AG08395 (cell line): ENCODE results near the gene GPATCH8.
A peak's percentile ranks its signal among the peaks of the same experiment; 100 is the strongest.

Experiments used
- DNase-seq: peaks from one replicate; pipeline ENCODE4 v3.0.0; 2012; ENCODE audit warnings: mixed read lengths, low spot score

The GPATCH8 gene

DNA sequence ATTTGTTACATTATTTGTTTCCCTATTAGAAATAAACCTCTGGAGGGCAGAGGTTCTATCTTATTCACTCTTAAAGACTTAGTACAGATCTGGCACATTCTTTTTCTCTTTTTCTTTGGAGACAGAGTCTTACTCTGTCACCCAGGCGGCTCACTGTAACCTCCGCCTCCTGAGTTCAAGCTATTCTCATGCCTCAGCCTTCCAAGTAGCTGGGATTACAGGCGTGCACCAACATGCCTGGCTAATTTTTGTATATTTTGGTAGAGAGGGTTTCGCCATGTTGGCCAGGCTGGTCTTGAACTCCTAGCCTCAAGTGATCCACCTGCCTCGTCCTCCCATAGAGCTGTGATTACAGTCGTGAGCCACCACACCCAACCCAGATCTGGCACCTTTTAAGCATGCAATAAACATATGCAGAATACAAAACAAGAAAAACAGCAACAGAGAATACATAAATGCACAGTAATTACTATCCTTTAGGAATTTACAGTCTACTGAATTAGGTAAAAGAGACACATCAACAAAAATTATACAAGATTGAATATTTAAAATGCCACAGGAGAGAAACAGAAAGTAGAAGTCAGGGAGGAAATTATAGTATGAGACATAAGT, 52.1 kb downstream of the GPATCH8 start:
- no peak for DNase-seq

GRCh38 chr17:44448412-44448811, 54.8 kb downstream of the GPATCH8 start:
- DNase-seq, result no peak

- DNase-seq, result no peak
Measured at GRCh38 chr17:44444735-44445105, 58.5 kb downstream of the GPATCH8 start.

GRCh38 chr17:44442806-44443205, 60.4 kb downstream of the GPATCH8 start:
- no peak for DNase-seq

DNA sequence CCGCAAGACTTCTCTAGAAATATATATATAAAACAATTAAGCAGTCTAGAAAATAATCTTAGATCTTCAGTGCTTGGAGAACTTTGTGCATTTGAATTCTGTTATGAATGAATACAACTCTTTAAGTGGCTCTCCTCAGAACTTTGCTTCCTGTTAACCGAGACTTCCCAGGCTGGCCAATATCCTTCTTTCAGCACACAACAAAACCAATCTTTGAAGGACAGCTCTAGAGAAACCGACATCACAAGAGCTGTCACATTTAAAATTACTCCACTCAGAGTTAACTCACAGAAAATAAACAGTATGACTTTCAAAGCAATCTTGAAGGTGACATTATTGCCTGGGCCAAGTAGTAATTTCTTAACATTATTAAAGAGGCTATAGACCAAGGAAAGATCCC, 64.0 kb downstream of the GPATCH8 start:
- DNase-seq, result no peak

- no peak for DNase-seq
Measured at GRCh38 chr17:44438636-44439035, 64.6 kb downstream of the GPATCH8 start.

DNA sequence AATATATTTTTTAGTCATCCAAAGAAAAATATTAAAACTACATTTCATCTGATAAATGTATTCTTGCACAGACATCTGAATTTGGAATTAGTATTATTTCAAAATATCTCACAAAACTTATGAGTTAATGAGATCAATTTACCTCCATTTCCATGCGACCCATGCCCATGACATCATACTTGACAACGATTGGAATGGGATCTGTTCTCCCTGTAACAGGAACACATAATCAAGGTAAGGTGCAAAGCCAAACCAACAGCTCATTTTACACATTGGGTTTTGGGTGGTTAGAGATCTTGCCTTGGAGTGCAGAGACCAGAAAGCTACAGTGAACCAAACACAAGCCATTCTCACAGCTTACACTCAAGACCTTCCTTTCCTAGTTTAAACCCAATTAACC, 66.9 kb downstream of the GPATCH8 start:
- DNase-seq, result no peak

DNA sequence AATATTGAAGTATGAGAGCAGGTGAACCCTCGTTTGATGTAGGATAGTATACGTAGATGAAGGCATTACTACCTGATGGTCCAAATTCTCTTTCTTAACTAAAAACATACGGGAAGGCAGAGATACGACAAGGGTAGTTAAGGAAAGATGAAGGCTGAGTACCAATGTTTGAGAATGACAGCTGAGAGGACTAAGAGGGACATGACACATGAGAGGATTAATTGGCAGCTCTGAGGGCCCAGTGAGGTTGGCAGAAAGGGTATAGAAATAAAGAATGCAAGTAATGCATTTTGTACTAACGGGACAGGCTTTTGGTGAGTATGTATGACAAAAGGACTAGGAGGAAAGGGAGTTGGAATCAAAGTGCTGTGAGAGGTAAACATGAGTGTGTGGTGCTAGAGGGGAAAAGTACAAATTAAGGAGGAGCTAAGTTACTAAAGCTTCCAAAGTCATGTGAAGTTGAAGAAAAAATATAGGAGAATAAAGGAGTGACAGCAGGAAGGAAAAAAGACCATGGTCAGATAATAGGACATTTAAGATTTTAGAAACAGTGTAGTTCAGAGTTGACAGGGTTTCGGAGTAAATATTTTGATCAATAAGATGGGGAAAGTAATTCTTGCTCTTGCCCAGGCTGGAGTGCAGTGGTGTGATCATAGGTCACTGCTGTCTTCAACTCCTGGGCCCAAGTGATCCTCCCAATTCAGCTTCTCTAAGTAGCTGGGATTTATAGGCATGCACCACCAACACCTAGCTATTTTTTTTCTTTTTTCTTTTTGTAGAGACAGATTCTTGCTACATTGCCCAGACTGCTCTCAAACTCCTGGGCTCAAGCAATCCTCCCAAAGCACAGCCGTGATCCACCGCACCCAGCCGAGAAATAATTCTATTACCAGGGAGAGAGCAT, 70.7 kb downstream of the GPATCH8 start:
- DNase-seq, result no peak

DNA sequence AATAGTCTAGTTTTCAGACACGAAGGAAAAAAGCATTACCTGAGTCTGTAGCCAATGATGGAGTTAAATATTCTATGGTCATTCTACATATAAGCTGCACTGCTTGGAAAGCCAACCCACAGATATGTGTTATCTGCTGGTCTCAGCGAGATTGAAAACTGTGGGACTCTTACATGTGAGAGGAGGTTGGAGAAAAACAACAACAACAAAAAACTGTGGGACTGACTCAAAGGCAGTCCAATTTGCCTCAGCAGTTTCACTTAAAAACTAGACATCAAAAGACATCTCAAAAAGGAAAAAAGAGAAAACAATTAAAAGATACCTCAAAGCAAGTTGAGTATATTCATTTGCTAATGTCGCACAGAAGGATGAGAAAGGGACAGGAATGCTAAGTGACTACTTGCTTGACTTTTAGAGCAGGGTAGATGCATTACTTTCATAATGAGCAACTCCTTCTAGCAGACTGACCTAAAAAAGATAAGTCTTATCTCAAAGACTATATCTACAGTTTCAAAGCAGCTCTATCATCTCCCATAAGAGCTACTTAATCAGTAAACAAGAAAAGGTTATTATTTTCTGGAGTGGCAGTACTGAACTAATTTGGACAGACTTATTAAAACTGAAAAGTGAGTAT, 78.3 kb downstream of the GPATCH8 start:
- DNase-seq, result no peak

DNA sequence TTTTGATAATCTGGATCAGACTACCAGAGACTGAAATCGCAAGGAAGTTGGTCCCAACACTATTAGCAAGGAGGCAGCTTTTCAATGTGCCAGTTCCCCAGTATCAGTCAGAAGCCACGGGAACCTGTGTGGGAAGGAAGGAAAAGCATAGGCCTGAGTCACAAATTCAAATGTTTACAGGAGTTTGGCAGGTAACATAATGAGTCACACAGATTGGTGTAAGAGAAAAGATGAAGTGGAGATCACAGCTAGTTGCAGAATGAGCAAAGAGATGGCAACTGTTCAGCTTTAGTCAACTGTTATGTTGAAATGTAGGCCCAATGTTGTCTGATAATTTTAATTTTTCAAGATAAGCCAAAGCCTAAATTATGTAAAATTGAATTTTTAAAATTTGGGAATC, 85.7 kb downstream of the GPATCH8 start:
- peak; percentile 14 for DNase-seq

- no peak for DNase-seq
Measured at GRCh38 chr17:44416558-44417289, 86.5 kb downstream of the GPATCH8 start.

GRCh38 chr17:44414394-44415155, 88.6 kb downstream of the GPATCH8 start:
- no peak for DNase-seq

DNA sequence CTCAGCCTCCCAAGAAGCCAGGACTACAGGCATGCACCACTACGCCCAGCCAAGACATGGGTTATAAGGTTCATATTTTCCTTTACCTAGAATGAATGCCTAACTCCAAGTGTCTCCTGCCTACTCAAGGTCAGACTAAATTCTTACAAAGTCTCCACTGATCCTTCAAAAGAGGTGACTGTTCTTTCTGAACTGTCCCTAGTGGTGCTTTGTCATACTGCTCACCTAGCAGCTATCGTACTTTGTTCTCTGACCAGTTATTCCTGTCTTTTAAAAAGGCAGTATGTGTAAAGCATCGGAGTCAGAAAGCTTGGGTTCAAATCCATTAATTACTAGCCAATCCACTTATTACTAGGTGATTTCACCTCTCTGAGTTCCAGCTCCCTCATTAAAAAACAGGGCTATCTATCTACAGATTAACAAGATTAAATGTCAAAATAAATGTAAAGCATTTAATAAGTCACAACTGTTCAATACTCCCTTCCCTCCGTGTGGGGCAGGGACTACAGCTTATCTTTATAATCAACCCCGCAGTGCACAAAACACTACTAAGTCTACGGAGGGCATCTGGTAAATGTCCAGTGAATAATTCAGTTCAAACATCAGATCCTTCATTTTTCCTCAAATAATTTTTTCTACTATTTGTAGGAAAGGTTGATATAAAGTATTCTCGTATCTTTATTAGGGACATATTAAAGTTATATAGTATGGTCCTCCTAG, 93.7 kb downstream of the GPATCH8 start:
- DNase-seq, result no peak

- no peak for DNase-seq
Measured at GRCh38 chr17:44408786-44409185, 94.4 kb downstream of the GPATCH8 start.

DNA sequence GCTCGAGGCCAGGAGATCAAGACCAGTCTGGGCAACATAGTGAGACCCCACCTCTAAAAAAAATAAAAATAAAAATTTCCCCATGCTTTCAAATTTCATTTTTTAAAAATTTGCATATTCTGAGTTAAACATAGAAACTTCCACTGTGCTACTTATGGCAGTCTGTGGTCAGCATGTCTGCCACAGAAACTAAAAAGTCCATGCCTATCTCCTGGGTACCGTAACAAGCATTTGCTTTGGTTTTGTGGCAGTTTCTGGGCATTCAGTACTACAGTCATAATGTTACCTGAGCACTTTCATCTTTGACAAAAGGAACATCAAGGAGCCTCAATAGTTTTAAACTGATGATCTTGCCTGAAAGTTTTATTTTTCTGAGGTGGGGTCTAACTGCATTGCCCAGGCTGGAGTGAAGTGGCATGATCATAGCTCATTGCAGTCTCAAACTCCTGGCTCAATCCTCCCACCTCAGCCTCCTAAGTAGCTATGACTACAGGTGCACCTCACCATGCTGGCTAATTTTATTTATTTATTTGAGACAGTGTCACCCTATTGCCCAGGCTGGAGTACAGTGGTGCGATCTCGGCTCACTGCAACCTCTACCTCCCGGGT, 100.5 kb downstream of the GPATCH8 start:
- no peak for DNase-seq

DNA sequence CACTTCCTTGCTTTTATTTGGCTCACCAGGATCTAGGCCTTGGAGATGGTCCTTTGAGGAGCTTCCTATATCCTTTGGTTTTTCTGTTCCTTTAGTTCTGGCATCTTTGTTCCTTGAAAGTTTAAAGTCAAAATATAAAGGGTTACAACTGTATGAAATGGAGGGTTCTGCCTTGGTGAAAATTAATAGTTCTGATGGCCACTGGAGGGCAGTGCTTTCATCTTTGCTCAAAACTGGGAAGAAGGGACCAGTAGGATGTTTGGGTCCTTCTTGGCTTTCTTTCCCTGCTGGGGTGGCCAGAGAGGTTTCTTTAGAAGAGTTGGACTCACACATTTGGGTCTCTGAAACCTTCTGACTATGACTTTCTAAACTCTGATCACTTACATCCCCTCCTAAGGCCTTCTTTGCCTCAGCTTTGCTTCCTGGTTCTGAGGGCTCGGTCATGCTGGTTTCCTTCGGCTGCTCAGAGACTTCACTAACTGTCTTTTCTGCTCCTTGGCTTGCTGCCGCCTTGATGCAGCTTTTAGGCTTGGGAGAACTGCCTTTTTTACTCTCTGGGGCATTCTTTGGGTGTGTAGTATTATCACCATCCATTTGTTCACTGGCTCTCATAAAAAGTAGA, 102.9 kb downstream of the GPATCH8 start:
- peak; percentile 32 for DNase-seq

- DNase-seq, result no peak
Measured at GRCh38 chr17:44398692-44399691, 104.2 kb downstream of the GPATCH8 start.

DNA sequence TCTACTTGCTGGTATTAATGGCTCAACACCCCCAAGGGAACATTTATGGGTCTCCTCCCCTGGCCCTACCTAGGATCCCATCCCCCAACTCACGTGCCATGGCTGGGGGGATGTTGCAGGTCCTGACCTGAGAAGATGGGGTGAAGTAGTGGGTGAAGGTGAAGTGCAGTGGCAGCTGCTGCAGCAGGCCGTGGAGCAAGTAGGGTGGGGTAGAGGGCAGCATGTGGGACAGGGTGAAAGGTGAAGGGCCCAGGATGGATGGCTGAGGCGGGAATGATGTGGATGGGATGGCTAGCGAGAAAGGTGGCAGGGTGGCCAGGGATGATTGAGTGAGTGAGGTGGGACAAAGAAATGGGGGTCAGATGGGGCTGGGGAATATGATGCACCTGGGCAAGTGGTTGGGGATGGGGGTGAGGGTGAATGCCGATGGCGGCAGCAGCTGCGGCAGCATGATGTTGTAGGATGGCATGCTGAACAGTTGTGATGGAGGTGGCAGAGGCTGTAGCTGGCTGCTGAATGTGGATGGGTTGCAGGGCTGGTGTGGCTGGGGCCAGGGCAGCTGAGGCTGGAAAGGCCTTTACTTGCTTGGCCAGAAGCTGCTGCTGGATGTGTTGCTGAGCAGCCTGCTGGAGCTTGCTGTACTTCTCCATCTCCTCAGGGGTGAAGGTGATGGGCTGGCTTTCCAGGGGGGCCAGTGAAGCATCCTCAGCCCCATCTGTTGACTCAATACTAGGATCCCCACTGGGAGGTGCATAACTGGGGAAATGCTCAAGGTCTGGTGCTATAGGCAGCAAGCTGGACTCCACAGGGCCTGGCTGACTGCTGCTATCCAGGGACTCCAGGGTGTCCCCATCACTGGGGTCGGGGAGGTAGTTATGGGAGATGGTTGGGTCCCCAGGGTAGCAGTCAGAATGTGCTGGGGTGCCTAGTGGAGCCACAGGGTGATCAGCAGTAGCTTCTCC, 105.4 kb downstream of the GPATCH8 start:
- no peak for DNase-seq
